GM19395 (cell line): ENCODE data around the gene DBF4.
"Not testable (repeated sequence)": the region's sequence is repeated elsewhere in the genome, so short reads cannot be mapped to it uniquely, and the experiment has no call there.

Experiments
- ATAC-seq: cut with Tn5 transposase; IDR thresholded peaks from one replicate; pipeline ENCODE4 v1.9.1; 2021; ENCODE audit warnings: mild to moderate bottlenecking, moderate library complexity; ENCODE audit not compliant: unreplicated experiment

Gene DBF4

GRCh38 chr7:87944547-87944946, 68.3 kb downstream of the DBF4 start:
- peak; percentile 60 for ATAC-seq

GRCh38 chr7:87945926-87946325, 69.6 kb downstream of the DBF4 start:
- ATAC-seq, result not testable (repeated sequence)

GRCh38 chr7:87948371-87948770, 72.1 kb downstream of the DBF4 start:
- ATAC-seq, result no peak
